ENCODE results near the gene CPAMD8. TPM values are rescaled to one million over a fixed set of nuclear protein-coding genes. Genes with fewer than 3 reads are reported as not detected.
A peak's percentile ranks its signal among the peaks of the same experiment; 100 is the strongest.

The CPAMD8 gene
- total RNA-seq, 1 experiment from 2014 or later, result 1.3 TPM

GRCh38 chr19:16957151-16957701, 69.4 kb downstream of the CPAMD8 start:
- no peaks in the 10 kb centered on the region for H3K36me3 Mint-ChIP-seq (ENCODE audit: insufficient read depth, unreplicated experiment)
- CTCF ChIA-PET, result interaction anchor here (0.6 to 1.9 kb wide), 4 partner anchors 12 to 134 kb away, joined by 3 to 8 read pairs (median 3); no protein-coding TSS in a partner anchor
- no peaks in the 10 kb centered on the region for H3K9me3 Mint-ChIP-seq (ENCODE audit: unreplicated experiment)
- intact Hi-C loops (cut with micrococcal nuclease), result no loop called here
- peaks cover 10% of the 10 kb centered on the region for H3K27me3 Mint-ChIP-seq (ENCODE audit: insufficient read depth, unreplicated experiment)
- no peak overlapping the region for H3K4me3 Mint-ChIP-seq (ENCODE audit: unreplicated experiment)
- no peak overlapping the region for H3K27ac Mint-ChIP-seq (ENCODE audit: low read depth, unreplicated experiment)
- no peak for TF ChIP-seq CTCF (IDR thresholded peaks at IDR 0.05; ENCODE audit: unreplicated experiment)
- no peaks in the 10 kb centered on the region for H3K4me1 Mint-ChIP-seq (ENCODE audit: insufficient read depth, unreplicated experiment)
- DNase-seq (ENCODE audit: unreplicated experiment), result peak; percentile 72
- BruUV-seq (replicated peaks), result no TSS peak
- POLR2A ChIA-PET, result interaction anchor here (0.7 to 1.8 kb wide), 4 partner anchors 28 to 191 kb away, joined by 3 to 9 read pairs (median 3); no protein-coding TSS in a partner anchor

GRCh38 chr19:16955161-16955560, 71.4 kb downstream of the CPAMD8 start:
- no peak for TF ChIP-seq CTCF (IDR thresholded peaks at IDR 0.05; ENCODE audit: unreplicated experiment)
- no peak overlapping the region for H3K4me3 Mint-ChIP-seq (ENCODE audit: unreplicated experiment)
- H3K36me3 Mint-ChIP-seq (ENCODE audit: insufficient read depth, unreplicated experiment), result no peaks in the 10 kb centered on the region
- H3K4me1 Mint-ChIP-seq (ENCODE audit: insufficient read depth, unreplicated experiment), result no peaks in the 10 kb centered on the region
- no peak overlapping the region for H3K27ac Mint-ChIP-seq (ENCODE audit: low read depth, unreplicated experiment)
- H3K9me3 Mint-ChIP-seq (ENCODE audit: unreplicated experiment), result no peaks in the 10 kb centered on the region
- H3K27me3 Mint-ChIP-seq (ENCODE audit: insufficient read depth, unreplicated experiment), result no peaks in the 10 kb centered on the region
- CTCF ChIA-PET, result no interaction called here
- POLR2A ChIA-PET, result no interaction called here
- intact Hi-C loops (cut with micrococcal nuclease), result no loop called here
- no peak for DNase-seq (ENCODE audit: unreplicated experiment)
- no TSS peak for BruUV-seq (replicated peaks)

GRCh38 chr19:16952046-16952445, 74.6 kb downstream of the CPAMD8 start:
- ChIA-PET CTCF (interaction anchor here (0.5 to 0.7 kb wide), 4 partner anchors 44 to 314 kb away, joined by 3 to 4 read pairs (median 4); no protein-coding TSS in a partner anchor), POLR2A (interaction anchor here (0.6 to 1.2 kb wide), 3 partner anchors 17 to 315 kb away, joined by 3 to 6 read pairs (median 4); partner anchors contain the start of gene BABAM1)
- no TSS peak for BruUV-seq (replicated peaks)
- intact Hi-C loops (cut with micrococcal nuclease), result no loop called here
- Mint-ChIP-seq H3K4me1 (ENCODE audit: insufficient read depth, unreplicated experiment) (no peaks in the 10 kb centered on the region), H3K36me3 (ENCODE audit: insufficient read depth, unreplicated experiment) (peaks cover 6% of the 10 kb centered on the region), H3K9me3 (ENCODE audit: unreplicated experiment) (no peaks in the 10 kb centered on the region), H3K27me3 (ENCODE audit: insufficient read depth, unreplicated experiment) (no peaks in the 10 kb centered on the region), H3K27ac (ENCODE audit: low read depth, unreplicated experiment) (no peak overlapping the region), H3K4me3 (ENCODE audit: unreplicated experiment) (no peak overlapping the region)
- no peak for TF ChIP-seq CTCF (IDR thresholded peaks at IDR 0.05; ENCODE audit: unreplicated experiment)
- DNase-seq (ENCODE audit: unreplicated experiment), result no peak

GRCh38 chr19:16951529-16951928, 75.1 kb downstream of the CPAMD8 start:
- no TSS peak for BruUV-seq (replicated peaks)
- Mint-ChIP-seq H3K4me1 (ENCODE audit: insufficient read depth, unreplicated experiment) (no peaks in the 10 kb centered on the region), H3K36me3 (ENCODE audit: insufficient read depth, unreplicated experiment) (peaks cover 6% of the 10 kb centered on the region), H3K27me3 (ENCODE audit: insufficient read depth, unreplicated experiment) (no peaks in the 10 kb centered on the region), H3K9me3 (ENCODE audit: unreplicated experiment) (no peaks in the 10 kb centered on the region), H3K4me3 (ENCODE audit: unreplicated experiment) (no peak overlapping the region), H3K27ac (ENCODE audit: low read depth, unreplicated experiment) (no peak overlapping the region)
- POLR2A ChIA-PET, result interaction anchor here (0.6 to 1.2 kb wide), 4 partner anchors 17 to 316 kb away, joined by 3 to 6 read pairs (median 4); partner anchors contain the start of gene BABAM1
- intact Hi-C loops (cut with micrococcal nuclease), result no loop called here
- CTCF ChIA-PET, result interaction anchor here (0.7 kb wide), 1 partner anchor 314 kb away, joined by 3 read pairs; no protein-coding TSS in a partner anchor
- peak; percentile 27 for DNase-seq (ENCODE audit: unreplicated experiment)
- no peak for TF ChIP-seq CTCF (IDR thresholded peaks at IDR 0.05; ENCODE audit: unreplicated experiment)
